SH-SY5Y (cell line): Measurements from ENCODE around the gene SPECC1L.

ENCODE experiments used
- GATA2 ChIP-seq: IDR thresholded peaks from 2 replicates; pipeline ENCODE4 v1.6.1; 2011; ENCODE audit warnings: mild to moderate bottlenecking, low read depth, low read length
- GATA3 ChIP-seq: IDR thresholded peaks from 2 replicates; pipeline ENCODE4 v1.6.1; 2011; ENCODE audit warnings: low read depth, mild to moderate bottlenecking, low read length, moderate library complexity

DNA sequence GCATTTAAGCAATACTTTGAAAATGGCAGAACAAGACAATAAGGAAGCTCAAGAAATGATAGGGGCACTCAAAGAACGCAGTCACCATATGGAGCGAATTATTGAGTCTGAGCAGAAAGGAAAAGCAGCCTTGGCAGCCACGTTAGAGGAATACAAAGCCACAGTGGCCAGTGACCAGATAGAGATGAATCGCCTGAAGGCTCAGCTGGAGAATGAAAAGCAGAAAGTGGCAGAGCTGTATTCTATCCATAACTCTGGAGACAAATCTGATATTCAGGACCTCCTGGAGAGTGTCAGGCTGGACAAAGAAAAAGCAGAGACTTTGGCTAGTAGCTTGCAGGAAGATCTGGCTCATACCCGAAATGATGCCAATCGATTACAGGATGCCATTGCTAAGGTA lies 51.9 kb downstream of the SPECC1L start:
- peak; percentile 82 for TF ChIP-seq GATA2
- peak; percentile 13; the same call in 1 of the 2 replicates for TF ChIP-seq GATA3
